Trophoblast cell (in vitro differentiated cells and primary cell): Measurements from ENCODE around the gene CCNI.

ENCODE experiments used
- DNase-seq, 2 donors: peaks; one replicate each; pipeline ENCODE4 v3.0.0-alpha.2; 2016
- H2AFZ ChIP-seq: 2 replicates; pipeline ENCODE4 v1.6.1; 2013; ENCODE audit warnings: low read length, moderate library complexity, mild to moderate bottlenecking; ENCODE audit not compliant: insufficient read depth, poor library complexity
- H2AK5ac ChIP-seq: 2 replicates; pipeline ENCODE4 v1.6.1; 2013; ENCODE audit warnings: mild to moderate bottlenecking, low read length
- H2BK120ac ChIP-seq: 2 replicates; pipeline ENCODE4 v1.6.1; 2013; ENCODE audit warnings: low read length, mild to moderate bottlenecking, moderate library complexity; ENCODE audit not compliant: insufficient read depth, poor library complexity
- H2BK12ac ChIP-seq: 2 replicates; pipeline ENCODE4 v1.6.1; 2013; ENCODE audit warnings: mild to moderate bottlenecking, low read length, moderate library complexity
- H2BK5ac ChIP-seq: 2 replicates; pipeline ENCODE4 v1.6.1; 2013; ENCODE audit warnings: low read length, low read depth, moderate library complexity, mild to moderate bottlenecking; ENCODE audit not compliant: poor library complexity
- H3K14ac ChIP-seq: 2 replicates; pipeline ENCODE4 v1.6.1; 2013; ENCODE audit warnings: mild to moderate bottlenecking, low read length
- H3K18ac ChIP-seq: 2 replicates; pipeline ENCODE4 v1.6.1; 2013; ENCODE audit warnings: mild to moderate bottlenecking, low read length
- H3K23ac ChIP-seq: 2 replicates; pipeline ENCODE4 v1.6.1; 2013; ENCODE audit warnings: low read length
- H3K27ac ChIP-seq: 2 replicates; pipeline ENCODE4 v1.5.1; 2013; ENCODE audit warnings: low read depth, mild to moderate bottlenecking, inconsistent platforms, low read length, moderate library complexity
- H3K27me3 ChIP-seq: 2 replicates; pipeline ENCODE4 v1.6.1; 2013; ENCODE audit warnings: inconsistent platforms, mild to moderate bottlenecking, low read length, moderate library complexity; ENCODE audit not compliant: insufficient read depth
- H3K36me3 ChIP-seq, 2 experiments: 1 replicate in 1 of 2; 2 replicates in 1 of 2; pipeline ENCODE4 v1.6.1; 2013; ENCODE audit warnings: low read length in 2 of 2, mild to moderate bottlenecking in 2 of 2, moderate library complexity in 1 of 2; ENCODE audit not compliant: insufficient read depth in 2 of 2, control insufficient read depth in 1 of 2
- H3K4ac ChIP-seq: 2 replicates; pipeline ENCODE4 v1.6.1; 2013; ENCODE audit warnings: low read depth, mild to moderate bottlenecking, low read length, moderate library complexity
- H3K4me1 ChIP-seq, 2 experiments: 1 replicate in 1 of 2; 2 replicates in 1 of 2; pipeline ENCODE4 v1.6.1; 2013; ENCODE audit warnings: low read length in 2 of 2, mild to moderate bottlenecking in 2 of 2, moderate library complexity in 1 of 2; ENCODE audit not compliant: insufficient read depth in 2 of 2, control insufficient read depth in 1 of 2
- H3K4me2 ChIP-seq: 2 replicates; pipeline ENCODE4 v1.6.1; 2013; ENCODE audit warnings: inconsistent platforms, mild to moderate bottlenecking, low read length, moderate library complexity
- H3K4me3 ChIP-seq: 2 replicates; pipeline ENCODE4 v1.5.1; 2013; ENCODE audit warnings: mild to moderate bottlenecking, low read depth, low read length, inconsistent platforms
- H3K79me1 ChIP-seq: one replicate; pipeline ENCODE4 v1.6.1; 2013; ENCODE audit warnings: low read length
- H3K79me2 ChIP-seq: 2 replicates; pipeline ENCODE4 v1.6.1; 2013; ENCODE audit warnings: low read length, mild to moderate bottlenecking; ENCODE audit not compliant: control insufficient read depth, insufficient read depth, poor library complexity
- H3K9ac ChIP-seq: 2 replicates; pipeline ENCODE4 v1.6.1; 2013; ENCODE audit warnings: mild to moderate bottlenecking, low read length
- H3K9me3 ChIP-seq: 2 replicates; pipeline ENCODE4 v1.6.1; 2013; ENCODE audit warnings: low read depth, mild to moderate bottlenecking, control low read depth, inconsistent platforms, low read length; ENCODE audit not compliant: insufficient read depth
- H4K12ac ChIP-seq: 2 replicates; pipeline ENCODE4 v1.6.1; 2013; ENCODE audit warnings: low read depth, mild to moderate bottlenecking, low read length, moderate library complexity
- H4K8ac ChIP-seq: 2 replicates; pipeline ENCODE4 v1.6.1; 2013; ENCODE audit warnings: low read depth, mild to moderate bottlenecking, low read length, moderate library complexity
- H4K91ac ChIP-seq: one replicate; pipeline ENCODE4 v1.6.1; 2013; ENCODE audit warnings: low read depth, mild to moderate bottlenecking, low read length, moderate library complexity
- WGBS: extraction: QIAGEN DNeasy Blood & Tissue Kit; methylation state at CpG from one replicate; pipeline ENCODE4 v1.1.7; 2013; ENCODE audit warnings: missing lambda C conversion rate; ENCODE audit not compliant: insufficient read length, insufficient coverage; ENCODE audit errors: extremely low coverage; 5-methylcytosine and 5-hydroxymethylcytosine counted together

CCNI gene

DNA sequence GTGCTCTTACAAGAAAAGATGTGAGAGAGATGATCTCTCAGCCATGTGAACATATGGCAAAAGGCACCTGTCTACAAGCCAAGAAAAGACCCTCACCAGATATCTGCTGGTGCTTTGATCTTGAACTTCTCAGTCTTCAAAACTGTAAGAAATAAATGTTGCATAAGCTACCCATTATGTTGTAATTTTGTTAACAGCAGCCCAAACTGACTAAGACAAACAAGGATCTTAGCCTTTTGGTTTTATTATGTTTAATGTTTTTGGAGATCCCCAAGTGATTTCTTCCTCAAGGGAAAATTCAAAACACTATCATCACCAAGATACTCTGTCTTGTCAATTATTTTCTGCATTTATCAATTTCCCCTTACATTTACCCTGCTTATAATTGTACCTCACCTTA, 21.8 kb upstream of the CCNI start:
- Histone ChIP-seq H3K9me3 (no peaks in the 10 kb centered on the region), H2BK12ac (no peak overlapping the region), H3K27me3 (no peaks in the 10 kb centered on the region), H2AK5ac (no peak overlapping the region), H3K23ac (no peak overlapping the region), H3K14ac (no peak overlapping the region), H4K8ac (no peak overlapping the region), H3K9ac (no peak overlapping the region), H3K18ac (no peak overlapping the region), H2BK5ac (no peak overlapping the region), H3K4me1 (peaks cover 2 to 3% of the 10 kb centered on the region in 2 experiments), H3K4me2 (no peak overlapping the region), H3K79me2 (no peaks in the 10 kb centered on the region), H4K12ac (no peak overlapping the region), H3K36me3 (no peaks in the 10 kb centered on the region), H3K4me3 (no peak overlapping the region), H2BK120ac (no peak overlapping the region), H3K4ac (no peak overlapping the region), H4K91ac (no peak overlapping the region), H3K27ac (no peak overlapping the region), H3K79me1 (peaks cover 5% of the 10 kb centered on the region), H2AFZ (no peak overlapping the region)
- DNase-seq = no peak

DNA sequence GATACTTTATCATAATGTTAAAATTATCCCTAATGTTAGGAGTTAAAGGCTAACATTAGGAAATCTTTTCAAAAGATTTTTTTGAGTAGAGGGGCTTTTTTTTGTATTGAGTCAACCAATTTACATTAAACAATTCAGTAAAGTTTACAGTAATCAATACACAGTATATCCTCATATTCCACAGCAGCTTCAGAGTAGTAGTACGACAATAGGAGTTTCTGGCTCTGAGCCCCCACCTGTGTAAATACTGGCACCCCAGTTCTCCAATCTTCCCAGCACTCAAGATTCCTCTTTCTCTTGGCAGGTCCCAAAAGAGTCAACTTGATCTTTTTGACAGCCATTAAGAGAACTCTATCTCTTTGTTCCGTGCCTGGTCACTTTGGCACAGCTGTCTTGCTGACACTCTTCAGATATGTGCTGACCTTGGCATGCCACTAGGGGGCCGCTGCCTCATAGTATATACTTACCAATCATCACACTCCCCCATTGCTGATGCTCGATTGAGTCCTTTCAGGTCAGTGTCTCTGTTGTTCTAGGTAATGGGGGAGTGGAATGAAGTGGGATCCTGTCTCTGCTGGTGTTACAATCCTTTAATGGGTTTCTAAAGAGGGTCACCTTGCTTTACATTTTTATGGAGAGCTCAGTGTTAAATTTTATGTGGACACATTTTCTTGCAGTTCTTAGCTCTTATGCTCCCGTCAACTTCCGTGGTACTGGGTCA, 19.5 kb upstream of the CCNI start:
- Histone ChIP-seq H3K14ac (no peak overlapping the region), H4K12ac (no peak overlapping the region), H3K9me3 (no peaks in the 10 kb centered on the region), H2AFZ (peak overlapping the region; percentile 73), H3K4ac (no peak overlapping the region), H3K4me1 (peaks cover 0 to 2% of the 10 kb centered on the region in 2 experiments), H3K4me2 (no peak overlapping the region), H2BK120ac (no peak overlapping the region), H3K36me3 (no peaks in the 10 kb centered on the region), H4K91ac (no peak overlapping the region), H3K79me2 (no peaks in the 10 kb centered on the region), H3K27me3 (no peaks in the 10 kb centered on the region), H3K4me3 (no peak overlapping the region), H3K9ac (no peak overlapping the region), H3K18ac (no peak overlapping the region), H4K8ac (no peak overlapping the region), H3K79me1 (peaks cover 3% of the 10 kb centered on the region), H3K27ac (no peak overlapping the region), H3K23ac (no peak overlapping the region), H2BK5ac (no peak overlapping the region), H2BK12ac (no peak overlapping the region), H2AK5ac (no peak overlapping the region)
- WGBS = no CpG with 5 or more reads among the region's 6 CpGs
- peak; percentile 57 to 70 for DNase-seq

DNA sequence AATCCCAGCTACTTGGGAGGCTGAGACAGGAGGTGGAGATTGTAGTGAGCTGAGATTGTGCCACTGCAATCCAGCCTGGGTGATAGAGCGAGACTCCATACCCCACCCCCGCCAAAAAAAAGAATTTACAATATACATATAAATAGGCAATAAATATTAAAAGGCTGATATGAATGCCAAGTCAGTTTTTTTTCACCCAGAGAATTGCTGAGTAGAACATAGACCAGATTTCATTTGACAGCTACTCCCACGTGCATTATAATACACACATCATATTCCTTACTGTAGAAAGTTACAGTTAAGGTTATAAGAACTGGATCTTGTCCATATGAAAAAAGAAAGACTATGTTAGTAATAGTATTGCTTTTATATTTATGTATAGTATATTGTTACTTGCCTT, 18.7 kb upstream of the CCNI start:
- Histone ChIP-seq H3K9ac (no peak overlapping the region), H3K36me3 (no peaks in the 10 kb centered on the region), H3K4ac (no peak overlapping the region), H4K12ac (no peak overlapping the region), H4K91ac (no peak overlapping the region), H3K9me3 (no peaks in the 10 kb centered on the region), H3K27me3 (no peaks in the 10 kb centered on the region), H3K18ac (no peak overlapping the region), H3K4me1 (no peaks in the 10 kb centered on the region), H2BK5ac (no peak overlapping the region), H2AFZ (no peak overlapping the region), H2BK12ac (no peak overlapping the region), H3K4me3 (no peak overlapping the region), H4K8ac (no peak overlapping the region), H3K23ac (no peak overlapping the region), H3K4me2 (no peak overlapping the region), H2AK5ac (no peak overlapping the region), H3K14ac (no peak overlapping the region), H3K79me2 (no peaks in the 10 kb centered on the region), H2BK120ac (no peak overlapping the region), H3K79me1 (peaks cover 3% of the 10 kb centered on the region), H3K27ac (no peak overlapping the region)
- WGBS = no CpG with 5 or more reads among the region's 3 CpGs
- no peak for DNase-seq

DNA sequence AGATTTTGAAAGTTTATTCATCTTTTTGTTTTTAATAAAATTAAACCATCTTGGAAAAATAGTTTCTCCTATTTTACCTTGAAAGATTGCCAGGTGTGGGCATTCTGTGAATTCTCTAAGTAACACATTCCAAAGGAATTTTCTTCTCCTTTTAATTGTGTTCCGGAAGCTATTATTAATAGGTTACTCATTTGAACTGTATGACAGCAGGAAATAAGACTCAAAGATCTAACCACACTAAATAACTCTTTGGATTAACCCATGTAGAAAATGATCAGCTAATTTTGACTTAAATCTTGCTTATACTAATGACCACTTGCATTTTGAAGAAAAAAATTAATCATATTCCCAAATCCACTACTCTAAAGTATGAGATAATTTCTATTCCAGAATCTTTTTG, 17.6 kb upstream of the CCNI start:
- H3K36me3 ChIP-seq = no peaks in the 10 kb centered on the region
- no peak overlapping the region for H2AFZ ChIP-seq
- no CpG with 5 or more reads among the region's 1 CpG for WGBS

More for the DNA sequence above, 17.6 kb upstream of the CCNI start:
- H3K14ac ChIP-seq = no peak overlapping the region
- H3K23ac ChIP-seq = no peak overlapping the region
- no peak overlapping the region for H4K12ac ChIP-seq
- no peak overlapping the region for H3K18ac ChIP-seq
- no peak overlapping the region for H2BK5ac ChIP-seq
- H2BK120ac ChIP-seq = no peak overlapping the region
- no peak overlapping the region for H4K91ac ChIP-seq
- no peak overlapping the region for H3K4me3 ChIP-seq
- H3K9me3 ChIP-seq = no peaks in the 10 kb centered on the region
- no peaks in the 10 kb centered on the region for H3K79me2 ChIP-seq
- H4K8ac ChIP-seq = no peak overlapping the region
- no peak overlapping the region for H2AK5ac ChIP-seq
- H3K4me2 ChIP-seq = no peak overlapping the region
- no peaks in the 10 kb centered on the region for H3K27me3 ChIP-seq
- no peaks in the 10 kb centered on the region for H3K79me1 ChIP-seq
- H3K4ac ChIP-seq = no peak overlapping the region
- DNase-seq = peak in 1 of 2 donors; percentile 66
- no peak overlapping the region for H3K27ac ChIP-seq
- H2BK12ac ChIP-seq = no peak overlapping the region
- no peaks in the 10 kb centered on the region for H3K4me1 ChIP-seq
- H3K9ac ChIP-seq = no peak overlapping the region
